ENCODE data around the gene GPS1.
"Not testable (repeated sequence)": the region's sequence is repeated elsewhere in the genome, so short reads cannot be mapped to it uniquely, and the experiment has no call there.

GPS1 gene

DNA sequence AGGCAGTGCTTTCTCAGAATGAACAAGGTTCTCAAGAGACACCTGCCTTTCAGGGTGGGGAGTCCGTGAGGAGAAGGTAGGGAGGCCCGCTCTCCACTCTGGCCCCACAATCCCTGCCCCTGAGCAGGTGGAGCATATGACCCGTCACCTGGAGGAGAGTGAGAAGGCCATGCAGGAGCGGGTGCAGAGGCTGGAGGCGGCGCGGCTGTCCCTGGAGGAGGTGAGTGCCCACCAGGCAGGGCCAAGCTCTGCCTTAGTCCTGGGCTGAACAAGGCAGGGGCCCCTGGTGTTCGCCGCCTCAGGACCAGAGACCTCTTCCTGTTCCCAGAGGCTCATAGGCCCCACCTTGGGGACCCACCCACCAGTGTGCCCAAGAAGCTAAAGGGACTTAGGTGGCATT, 22.7 kb upstream of the GPS1 start:
- DNase-seq: no peak

DNA sequence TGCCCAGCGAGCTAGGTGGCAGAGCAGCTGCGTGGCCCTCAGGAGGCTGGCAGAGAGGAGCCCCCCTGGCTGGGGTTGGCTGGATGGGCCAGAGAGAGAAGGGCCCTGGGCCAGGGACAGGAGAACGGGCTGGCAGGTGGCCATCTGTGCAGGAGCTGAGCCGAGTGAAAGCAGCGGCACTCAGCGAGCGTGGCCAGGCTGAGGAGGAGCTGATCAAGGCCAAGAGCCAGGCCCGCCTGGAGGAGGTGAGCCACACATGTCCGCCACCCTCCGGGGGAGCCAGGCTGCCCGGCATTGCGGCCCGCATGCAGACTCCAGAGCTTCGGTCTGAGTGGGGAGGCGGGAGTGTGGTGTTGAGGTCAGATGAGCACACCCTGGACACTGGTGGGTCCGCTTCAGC, 22.3 kb upstream of the GPS1 start:
- no peak for DNase-seq

DNA sequence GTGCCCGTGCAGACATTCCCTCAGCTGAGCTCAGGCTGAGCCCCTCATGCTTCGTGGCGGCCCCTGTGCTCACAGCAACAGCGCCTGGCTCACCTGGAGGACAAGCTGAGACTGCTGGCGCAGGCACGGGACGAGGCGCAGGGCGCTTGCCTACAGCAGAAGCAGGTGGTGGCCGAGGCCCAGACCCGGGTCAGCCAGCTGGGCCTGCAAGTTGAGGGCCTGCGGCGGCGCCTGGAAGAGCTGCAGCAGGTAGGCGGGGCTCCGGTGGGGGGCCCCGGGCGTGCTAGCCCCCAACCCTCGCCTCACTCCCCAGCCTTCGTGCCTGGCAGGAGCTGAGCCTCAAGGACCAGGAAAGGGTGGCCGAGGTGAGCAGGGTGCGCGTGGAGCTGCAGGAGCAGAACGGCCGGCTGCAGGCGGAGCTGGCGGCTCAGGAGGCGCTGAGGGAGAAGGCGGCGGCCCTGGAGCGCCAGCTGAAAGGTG, 21.7 kb upstream of the GPS1 start:
- DNase-seq: no peak

DNA sequence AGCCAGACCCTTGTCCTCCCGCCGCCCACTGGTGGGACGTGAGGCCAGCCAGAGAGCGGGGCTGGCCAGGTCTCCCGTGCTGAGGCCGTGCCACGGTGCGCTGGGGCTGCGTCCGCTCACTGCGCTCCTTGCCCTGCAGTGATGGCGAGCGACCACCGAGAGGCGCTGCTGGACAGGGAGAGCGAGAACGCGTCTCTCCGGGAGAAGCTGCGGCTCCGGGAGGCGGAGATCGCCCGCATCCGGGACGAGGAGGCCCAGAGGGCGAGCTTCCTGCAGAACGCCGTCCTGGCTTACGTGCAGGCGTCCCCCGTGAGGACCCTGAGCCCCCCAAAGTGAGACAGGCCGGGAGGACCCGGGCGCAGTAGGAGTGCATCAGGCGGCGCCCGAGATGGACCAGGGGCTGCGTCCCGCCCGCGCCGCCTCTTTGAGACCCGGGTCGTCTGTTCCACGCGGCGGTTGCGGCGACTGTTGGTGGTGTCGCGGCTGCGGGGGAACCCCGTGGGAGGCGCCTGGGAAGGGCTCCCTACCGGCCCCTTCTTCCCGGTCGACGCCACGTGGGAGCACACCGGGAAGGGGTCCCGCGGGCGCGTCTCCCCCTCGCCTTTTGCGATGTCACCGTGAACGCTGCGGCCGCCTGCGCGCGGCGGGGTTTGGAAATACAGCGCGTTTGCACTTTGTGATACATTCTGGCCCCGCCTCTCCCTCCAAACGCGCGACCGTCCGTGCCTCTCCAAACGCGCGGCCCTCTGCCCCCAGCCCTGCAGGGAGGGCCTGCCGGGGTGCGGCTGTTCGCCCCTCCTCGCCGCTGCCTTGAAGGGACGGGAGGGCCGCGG, 21.0 kb upstream of the GPS1 start:
- peak; percentile 65 to 83 (median 77) for DNase-seq

DNA sequence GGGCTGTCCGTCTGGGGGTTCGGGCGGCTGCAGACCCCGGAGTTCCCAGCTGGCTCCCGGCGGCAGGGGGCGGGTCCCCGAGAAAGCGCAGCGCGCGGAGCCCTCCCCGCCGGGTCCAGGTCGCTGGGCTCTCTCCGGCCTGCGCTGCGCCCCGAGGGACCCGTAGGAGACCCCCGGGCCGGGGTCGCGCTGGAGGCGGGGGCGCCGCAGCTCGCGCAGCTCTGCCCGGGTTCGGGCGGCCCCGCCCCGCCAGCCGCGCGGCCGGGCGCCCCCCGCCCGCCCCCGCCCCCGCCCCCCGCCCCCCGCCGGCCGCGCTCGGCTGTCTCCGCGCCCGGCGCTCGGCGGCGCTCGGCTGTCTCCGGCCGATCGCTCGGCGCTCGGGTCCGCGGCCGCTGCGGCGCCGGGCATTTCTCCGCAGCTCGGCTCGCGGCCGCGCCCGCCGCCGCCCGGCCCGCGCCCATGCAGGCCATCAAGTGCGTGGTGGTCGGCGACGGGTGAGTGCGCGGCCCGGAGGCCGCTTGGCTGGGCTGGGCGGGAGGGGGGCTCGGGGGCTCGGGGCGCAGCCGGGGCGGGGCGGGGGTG, 20.3 kb upstream of the GPS1 start, which contains the start of gene RAC3:
Gene RAC3 (plus strand): TSS at position 376 of the 582 bp plus-strand sequence. CDS start 84 bp downstream, at position 460.
- no peak for DNase-seq

DNA sequence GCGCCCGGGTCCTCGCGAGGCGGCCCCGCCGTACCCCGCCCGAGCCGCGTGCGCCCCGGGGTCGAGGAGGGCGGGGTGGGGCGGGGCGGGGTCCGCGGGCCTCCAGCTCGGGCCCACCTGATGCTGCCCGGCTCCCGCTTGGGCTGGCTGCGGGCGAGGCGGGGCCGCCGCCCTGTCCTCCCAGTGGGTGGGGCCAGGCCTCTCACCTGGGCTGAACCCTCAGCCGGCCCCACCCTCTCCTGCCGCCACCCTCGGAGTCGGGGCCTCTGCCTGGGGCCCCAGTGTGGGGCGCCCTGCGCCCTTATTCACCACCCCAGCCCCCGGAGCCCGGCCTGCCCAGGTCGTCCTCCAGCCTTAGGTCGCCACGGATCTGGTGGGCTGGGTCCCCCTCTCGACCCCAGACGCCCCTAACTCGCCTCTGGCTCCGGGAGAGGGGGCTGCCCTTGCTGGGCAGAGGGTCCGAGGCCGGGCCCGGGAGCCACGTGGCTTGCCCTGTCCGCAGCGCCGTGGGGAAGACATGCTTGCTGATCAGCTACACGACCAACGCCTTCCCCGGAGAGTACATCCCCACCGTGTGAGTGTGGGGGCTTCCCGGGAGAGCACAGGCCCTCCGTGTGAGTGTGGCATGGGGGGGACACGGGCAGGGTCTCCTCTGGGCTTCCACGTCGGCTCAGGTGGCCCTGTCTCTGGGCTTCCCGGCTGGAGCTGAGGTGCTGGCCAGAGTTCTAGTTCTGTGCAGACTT, 19.6 kb upstream of the GPS1 start:
- DNase-seq: peak in 2 of 5 donors; percentile 37 to 39

DNA sequence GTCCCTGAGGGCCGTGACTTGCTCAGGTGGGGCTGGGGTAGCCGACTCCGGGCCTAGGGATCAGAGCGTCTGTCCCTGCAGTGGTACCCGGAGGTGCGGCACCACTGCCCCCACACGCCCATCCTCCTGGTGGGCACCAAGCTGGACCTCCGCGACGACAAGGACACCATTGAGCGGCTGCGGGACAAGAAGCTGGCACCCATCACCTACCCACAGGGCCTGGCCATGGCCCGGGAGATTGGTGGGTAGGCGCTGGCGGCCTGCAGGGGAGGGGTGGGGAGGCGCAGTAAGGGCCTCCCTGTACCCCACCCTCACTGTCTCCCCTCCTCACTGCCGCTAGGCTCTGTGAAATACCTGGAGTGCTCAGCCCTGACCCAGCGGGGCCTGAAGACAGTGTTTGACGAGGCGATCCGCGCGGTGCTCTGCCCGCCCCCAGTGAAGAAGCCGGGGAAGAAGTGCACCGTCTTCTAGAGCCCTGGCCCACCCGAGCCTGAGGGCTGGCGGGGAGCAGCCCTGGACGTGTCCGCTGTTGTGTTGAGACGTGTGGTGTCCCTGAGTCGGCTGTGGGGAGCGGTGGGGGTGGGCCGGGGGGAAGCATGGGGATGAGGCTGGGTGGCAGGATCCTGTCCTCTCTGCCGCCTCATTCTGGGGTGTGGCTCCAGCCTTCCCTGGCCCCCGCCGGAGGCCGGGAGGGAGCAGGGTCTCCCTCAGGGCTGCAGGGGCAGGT, 18.2 kb upstream of the GPS1 start:
- DNase-seq: no peak

DNA sequence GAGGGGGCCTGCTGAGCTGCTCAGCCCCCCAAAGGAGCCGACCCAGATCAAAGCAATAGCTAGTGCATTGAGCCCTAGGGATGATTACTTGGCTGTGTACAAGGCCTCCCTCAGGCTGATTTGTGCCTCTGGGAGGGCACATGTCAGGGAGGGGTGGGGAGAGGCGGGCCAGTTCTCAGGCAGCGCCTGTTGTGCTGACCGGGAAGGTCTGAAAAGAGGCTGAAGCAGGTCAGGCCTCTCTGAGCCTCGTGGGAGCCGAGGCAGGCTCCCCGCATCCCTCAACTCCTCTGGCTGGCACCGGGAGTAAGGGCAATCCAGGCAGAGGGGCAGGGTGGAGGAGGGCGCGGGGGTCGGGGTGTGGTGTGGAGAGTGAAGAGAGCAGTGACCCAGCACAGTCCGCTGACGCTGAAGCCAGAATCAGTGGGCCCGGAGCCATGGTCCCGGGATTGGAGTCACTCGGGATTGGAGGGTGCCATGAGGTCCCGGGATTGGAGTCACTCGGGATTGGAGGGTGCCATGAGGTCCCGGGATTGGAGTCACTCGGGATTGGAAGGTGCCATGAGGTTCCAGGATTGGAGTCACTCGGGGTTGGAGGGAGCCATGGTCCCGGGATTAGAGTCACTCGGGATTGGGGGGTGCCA, 17.2 kb upstream of the GPS1 start:
- DNase-seq: no peak

DNA sequence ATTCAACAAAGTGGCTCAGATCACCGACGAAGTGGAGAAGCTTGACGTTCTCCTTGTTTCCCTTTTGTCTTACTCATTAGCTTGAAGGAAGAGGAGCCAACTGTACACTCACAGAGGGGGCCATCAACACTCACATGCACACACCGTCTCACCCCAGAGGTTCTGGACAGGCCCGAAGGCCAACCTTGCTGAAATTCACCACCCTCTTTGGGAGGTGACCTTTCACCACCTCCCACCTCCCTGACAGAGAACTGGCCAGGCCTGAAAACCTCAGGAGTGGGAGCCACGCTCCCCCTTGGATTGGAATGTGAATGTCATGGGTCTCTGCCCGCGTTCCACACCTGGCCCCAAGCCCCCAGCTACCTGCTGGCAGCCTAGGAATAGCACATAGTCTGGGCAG, 16.2 kb upstream of the GPS1 start:
- DNase-seq: no peak

DNA sequence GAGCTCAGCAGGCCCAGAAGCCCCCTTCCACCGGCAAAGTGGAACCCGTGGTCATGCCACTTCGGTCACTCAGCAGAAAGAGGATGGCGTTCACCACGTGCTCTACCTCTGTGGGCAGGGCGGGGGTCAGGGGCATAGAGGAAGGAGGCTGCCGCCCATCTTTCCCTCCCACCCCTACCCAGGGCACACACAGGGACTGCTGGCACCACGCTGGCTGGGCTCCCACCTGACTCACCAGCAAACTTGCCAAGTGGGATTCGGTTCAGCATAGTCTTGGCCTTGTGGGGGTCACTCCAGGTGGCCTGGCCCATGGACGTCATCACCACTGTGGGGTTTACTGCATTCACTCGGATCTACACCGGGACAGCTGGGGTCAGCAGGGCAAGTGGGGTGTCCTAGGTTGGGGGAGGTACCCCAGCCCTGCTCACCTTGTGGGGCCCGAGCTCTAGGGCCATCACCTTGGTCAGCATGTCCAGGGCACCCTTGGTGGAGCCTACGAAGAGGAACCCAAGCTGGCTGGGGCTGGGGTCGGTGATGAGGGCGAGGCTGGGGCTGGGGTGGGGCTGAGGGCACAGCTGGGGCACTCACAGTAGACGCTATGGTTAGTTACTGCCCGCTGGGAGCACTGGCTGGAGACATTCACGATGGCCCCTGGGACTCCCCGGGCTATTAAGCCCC, 15.6 kb upstream of the GPS1 start:
- DNase-seq: no peak

DNA sequence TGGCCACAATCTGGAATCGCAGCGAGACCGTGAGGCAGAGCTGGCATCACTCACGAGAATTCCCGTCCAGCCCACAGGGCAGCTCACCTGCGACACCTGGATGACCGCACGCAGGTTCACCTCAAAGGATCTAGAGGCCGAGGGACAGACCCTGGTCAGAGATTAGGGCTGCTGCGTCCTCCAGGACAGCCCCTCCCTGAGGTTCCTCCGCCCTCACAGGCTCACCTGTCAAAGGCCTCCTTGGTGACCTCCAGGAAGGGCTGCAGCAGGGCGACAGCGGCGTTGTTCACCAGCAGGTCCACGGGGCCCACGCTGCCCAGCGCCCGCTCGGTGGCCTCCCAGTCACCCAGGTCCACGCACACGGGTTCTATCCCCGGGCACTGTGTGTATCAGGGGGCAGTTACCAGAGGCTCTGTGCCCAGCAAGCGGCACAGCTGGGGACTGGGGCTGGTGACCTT, 15.0 kb upstream of the GPS1 start:
- no peak for DNase-seq

DNA sequence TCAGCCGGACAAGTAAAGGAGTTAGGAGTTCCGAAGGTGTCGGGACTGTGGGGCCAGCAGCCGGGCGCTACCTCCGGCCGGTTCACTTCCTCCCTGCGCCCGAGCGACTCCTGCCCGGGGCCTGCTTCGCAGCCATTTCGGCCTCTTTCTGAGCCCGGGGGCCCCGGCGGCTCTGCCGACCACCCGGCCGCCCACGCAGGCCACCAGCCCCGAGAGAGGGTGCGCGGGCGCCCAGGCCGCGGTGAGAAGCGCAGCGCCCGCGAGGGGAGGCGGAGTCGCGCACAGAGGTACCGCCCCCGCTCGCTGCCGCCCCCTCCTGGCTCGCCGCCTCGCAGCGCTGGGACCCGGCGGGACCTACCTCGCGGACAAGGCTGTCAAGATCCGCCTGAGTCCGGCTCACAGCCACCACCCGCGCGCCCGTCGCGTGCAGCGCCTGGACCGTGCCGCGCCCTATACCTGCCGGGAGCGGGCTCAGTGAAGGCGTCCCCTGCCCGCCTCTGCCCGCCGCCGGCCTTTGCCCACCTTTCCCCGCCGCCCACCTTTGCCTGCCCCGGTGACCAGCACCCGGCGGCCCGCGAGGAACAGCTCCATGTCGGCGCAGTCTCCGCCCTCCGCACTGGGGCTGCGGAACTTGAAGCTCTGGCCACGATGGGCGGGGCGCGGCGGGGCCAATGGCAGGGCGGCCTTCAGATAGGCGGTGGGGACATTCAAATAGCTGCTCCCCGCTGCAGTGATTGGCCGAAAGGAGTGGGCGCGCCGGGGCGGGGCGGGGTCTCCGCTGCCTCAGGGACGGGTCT, 14.4 kb upstream of the GPS1 start, which contains the start of gene DCXR:
Gene DCXR (minus strand): TSS at position 606 of the 797 bp plus-strand sequence. CDS start 15 bp downstream, at position 591.
- DNase-seq: peak; percentile 89 to 98 (median 91)

DNA sequence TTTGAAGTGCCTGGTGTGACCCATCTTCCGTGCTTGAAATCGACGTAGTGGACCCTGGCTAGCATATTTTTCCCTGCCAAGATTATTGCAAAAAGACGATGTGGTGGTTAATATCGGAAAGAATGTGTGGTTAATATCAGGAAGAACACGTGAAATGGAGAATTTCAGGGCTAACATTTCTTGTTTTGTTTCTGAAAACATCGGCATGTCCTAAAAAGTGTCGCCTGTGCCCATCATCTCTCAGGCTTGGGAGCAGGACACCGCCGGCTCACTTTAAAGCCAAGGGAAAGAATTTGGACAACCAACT, 13.9 kb upstream of the GPS1 start:
- DNase-seq: no peak

DNA sequence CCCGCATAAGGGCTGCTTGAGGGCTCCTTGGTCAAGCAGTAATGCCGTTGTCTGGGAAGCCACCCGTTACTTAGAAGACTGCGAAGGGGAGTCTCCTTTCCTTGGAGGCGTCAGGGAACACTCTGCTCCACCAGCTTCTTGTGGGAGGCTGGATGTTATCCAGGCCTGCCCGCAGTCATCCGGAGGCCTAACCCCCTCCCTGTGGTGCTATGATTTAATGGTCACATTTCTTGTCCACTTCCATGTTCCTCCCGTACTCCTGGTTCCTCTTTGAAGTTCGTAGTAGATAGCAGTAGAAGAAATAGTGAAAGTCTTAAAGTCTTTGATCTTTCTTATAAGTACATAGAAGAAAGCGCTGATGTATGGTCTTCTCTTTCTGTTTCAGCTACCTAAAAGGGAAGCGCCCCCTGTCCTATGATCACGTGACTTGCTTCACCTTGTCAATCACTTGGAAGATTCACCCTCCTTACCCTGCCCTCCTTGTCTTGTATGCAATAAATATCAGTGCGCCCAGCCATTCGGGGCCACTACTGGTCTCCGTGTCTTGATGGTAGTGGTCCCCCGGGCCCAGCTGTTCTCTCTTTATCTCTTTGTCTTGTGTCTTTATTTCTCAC, 12.8 kb upstream of the GPS1 start:
- DNase-seq: not testable (repeated sequence)

DNA sequence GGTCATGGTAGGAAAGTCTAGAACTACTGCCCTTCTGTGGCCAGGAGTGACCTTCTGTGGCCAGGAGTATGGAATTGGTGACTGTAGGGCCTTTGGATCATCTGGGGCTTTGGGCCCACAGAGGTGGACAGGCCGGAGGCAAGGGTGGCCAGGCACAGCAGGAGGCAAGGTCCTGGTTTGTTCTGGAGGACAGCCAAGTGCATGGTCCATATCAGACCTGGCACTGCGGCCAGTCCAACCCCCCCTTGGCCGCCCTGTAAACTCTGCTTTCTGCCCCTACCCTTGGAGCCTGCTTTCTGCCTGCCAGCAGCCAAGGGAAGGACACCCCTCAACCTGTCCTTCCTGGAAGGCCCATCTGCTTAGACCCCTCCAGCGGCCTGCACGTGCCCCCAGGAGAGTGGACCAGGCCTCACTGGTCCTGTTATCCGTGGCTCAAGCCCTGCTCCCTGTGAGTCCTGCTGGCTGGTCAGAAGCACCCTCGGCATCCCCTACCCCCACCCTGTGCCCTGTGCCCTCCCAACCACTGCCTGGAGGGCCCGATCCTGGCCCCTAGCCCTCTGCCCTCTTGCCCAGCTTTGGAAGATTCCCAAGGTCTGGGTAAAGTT, 11.9 kb upstream of the GPS1 start:
- DNase-seq: no peak

DNA sequence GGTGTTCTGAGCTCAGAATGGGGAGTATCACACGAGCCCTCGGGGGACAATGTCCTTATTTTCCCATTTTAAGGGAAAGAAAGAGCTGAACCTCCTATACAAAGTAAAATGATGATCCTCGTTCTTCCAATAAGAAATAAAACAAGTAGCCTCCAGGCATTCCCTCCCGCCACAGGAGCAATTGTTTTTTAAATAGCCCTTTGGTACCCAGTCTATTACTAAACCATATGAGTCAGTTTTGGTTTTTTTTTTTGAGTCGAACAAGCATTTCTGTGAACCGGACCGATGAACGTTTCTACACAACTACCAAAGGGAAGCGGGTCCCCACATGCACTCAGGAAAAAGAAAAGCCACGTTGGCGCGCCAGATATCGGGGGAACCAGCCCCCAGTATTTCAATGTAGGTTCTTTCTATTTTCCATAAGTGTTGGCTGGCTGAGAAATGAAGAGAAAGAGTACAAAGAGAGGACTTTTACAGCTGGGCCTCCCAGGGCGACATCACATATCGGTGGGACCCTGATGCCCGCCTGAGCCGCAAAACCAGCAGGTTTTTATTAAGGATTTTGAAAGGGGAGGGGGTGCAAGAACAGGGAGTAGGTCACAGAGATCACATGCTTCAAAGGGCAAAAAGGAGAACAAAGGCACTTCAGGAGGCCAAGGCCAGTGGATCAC, 10.4 kb upstream of the GPS1 start:
- no peak for DNase-seq

DNA sequence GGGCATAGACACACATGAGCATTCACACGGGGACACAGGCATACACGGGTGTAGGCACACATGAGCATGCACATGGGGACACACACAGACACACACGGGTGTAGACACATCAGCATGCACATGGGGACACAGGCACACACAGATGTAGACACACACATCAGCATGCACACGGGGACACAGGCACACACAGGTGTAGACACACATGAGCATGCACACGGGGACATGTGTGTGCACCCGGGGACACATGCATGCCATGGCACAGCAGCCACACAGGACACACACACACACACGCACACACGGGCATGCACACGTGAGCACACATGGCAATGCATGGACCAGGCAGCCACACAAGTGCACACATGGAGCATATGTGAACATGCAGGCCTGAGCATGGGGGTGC, 9.0 kb upstream of the GPS1 start:
- no peak for DNase-seq

DNA sequence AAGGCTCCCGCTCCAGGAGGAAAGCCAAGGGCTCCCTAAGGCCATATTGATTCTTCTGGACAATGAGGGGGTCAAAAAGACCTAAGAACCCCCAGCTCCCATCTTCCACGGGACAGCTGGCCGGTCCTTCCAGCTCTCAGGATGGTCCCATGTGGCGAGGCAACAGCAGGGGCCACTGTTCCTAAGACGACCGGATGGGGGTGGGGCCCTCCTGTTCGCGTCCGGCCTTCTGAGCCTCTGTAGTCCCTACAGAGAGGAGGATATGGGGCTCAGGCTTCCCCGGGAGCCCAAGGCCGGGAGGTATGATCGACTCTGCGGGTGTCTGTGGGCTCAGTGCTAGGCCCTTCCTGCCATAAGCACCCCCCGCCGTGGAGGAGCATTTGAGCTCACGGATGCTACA, 8.2 kb upstream of the GPS1 start:
- DNase-seq: no peak

DNA sequence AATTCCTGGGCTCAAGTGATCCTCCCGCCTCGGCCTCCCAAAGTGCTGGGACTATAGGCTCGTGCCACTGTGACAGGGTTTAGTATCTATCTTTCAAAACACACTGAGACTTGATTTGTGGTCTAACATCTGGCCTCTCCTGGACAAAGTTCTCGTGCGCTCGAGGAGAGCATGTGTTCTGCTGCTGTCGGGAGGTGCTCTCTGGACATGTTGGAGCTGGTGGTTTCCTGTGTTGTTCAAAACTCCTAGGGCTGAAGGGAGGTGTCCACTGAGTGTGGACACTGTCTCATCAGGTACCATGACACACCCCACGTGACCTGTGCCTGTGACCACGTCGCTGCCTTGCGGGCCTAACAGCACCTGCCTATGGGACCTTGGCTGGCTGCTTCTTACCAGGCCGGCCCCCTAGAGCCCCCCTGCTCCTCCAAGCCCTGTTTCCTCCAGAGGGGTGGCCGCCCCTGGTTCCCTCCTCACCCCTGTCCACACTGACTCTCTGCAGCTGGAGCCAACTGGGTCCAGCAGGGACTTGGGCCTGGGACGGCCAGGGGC, 5.7 kb upstream of the GPS1 start:
- no peak for DNase-seq

Measured in T-helper 1 cell (primary cell).